ENCODE measurements around the gene PPP1R1B. TPM values are rescaled to one million over a fixed set of nuclear protein-coding genes. Genes with fewer than 3 reads are reported as not detected.
A peak's percentile ranks its signal among the peaks of the same experiment; 100 is the strongest.

The PPP1R1B gene
- total and polyA plus RNA-seq, 9 of the 15 experiments (the other 6 are each of a cell fraction or from before 2014, with no cell fraction given): 0.07 to 0.18 (median 0.10) TPM; not detected in 4

- TF ChIP-seq STAT6 (CRISPR knock-in tag; IDR thresholded peaks at IDR 0.05): no peak
- TF ChIP-seq CTCFL (IDR thresholded peaks at IDR 0.05; ENCODE audit: borderline replicate concordance, insufficient read depth, low read depth, low read length, poor library complexity, severe bottlenecking): peak; percentile 27
- TF ChIP-seq PBX2 (CRISPR knock-in tag; IDR thresholded peaks at IDR 0.05; ENCODE audit: low read depth): no peak
- no peak for TF ChIP-seq PBX2 (tag; conservative IDR thresholded peaks at IDR 0.05; ENCODE audit: low read depth)
- no peak for TF ChIP-seq HLTF (IDR thresholded peaks at IDR 0.05)
- TF ChIP-seq MTF1 (CRISPR knock-in tag; IDR thresholded peaks at IDR 0.05; ENCODE audit: borderline replicate concordance): no peak
- TF ChIP-seq ESRRA (IDR thresholded peaks at IDR 0.05; ENCODE audit: borderline replicate concordance, low read depth): no peak
- no peak for TF ChIP-seq ZBTB2 (IDR thresholded peaks at IDR 0.05)
- TF ChIP-seq PML (IDR thresholded peaks at IDR 0.05; ENCODE audit: low read length): peak; percentile 58
- TF ChIP-seq CEBPZ (IDR thresholded peaks at IDR 0.05; ENCODE audit: borderline replicate concordance, low read depth, low read length): no peak
- TF ChIP-seq CHCHD3 (CRISPR knock-in tag; IDR thresholded peaks at IDR 0.05): no peak
- no peak for TF ChIP-seq HDGF (IDR thresholded peaks at IDR 0.05)
- no peak for TF ChIP-seq KLF10 (CRISPR knock-in tag; IDR thresholded peaks at IDR 0.05)
- TF ChIP-seq ZNF274 (IDR thresholded peaks at IDR 0.05; ENCODE audit: borderline replicate concordance, low read depth, low read length): no peak
These were observed 3.3 kb upstream of the PPP1R1B start (continued) for GRCh38 chr17:39623356-39623950.
